Calu3 (cell line): ENCODE results near the gene KCNJ1. TPM values are rescaled to one million over a fixed set of nuclear protein-coding genes. Genes with fewer than 3 reads are reported as not detected.

ENCODE experiments used
- BruUV-seq: library from RNA; stranded (reverse); fragments of 400-500 nt; replicated peaks from 2 replicates; lab custom pipeline; 2021; lab: Mats Ljungman, UMichigan
- CTCF ChIA-PET: fragments of 300-600 bp; sonication (Branson Sonifier 250); formaldehyde crosslinking; loops from one replicate; lab custom pipeline; 2022; ENCODE audit warnings: antibody characterized with exemption; lab: Charles Lee
- DNase-seq: peaks from one replicate; pipeline ENCODE4 v3.0.0; 2022
- H3K27ac Mint-ChIP-seq: one replicate; pipeline ENCODE4 v1.8.0; 2022; ENCODE audit warnings: mixed read lengths; ENCODE audit not compliant: unreplicated experiment
- H3K27me3 Mint-ChIP-seq: one replicate; pipeline ENCODE4 v1.8.0; 2022; ENCODE audit warnings: mixed read lengths; ENCODE audit not compliant: unreplicated experiment
- H3K36me3 Mint-ChIP-seq: one replicate; pipeline ENCODE4 v1.8.0; 2022; ENCODE audit warnings: mild to moderate bottlenecking, moderate library complexity, mixed read lengths; ENCODE audit not compliant: insufficient read depth, unreplicated experiment
- H3K4me1 Mint-ChIP-seq: one replicate; pipeline ENCODE4 v1.8.0; 2022; ENCODE audit warnings: mild to moderate bottlenecking, low read depth, mixed read lengths; ENCODE audit not compliant: unreplicated experiment
- H3K4me3 Mint-ChIP-seq: one replicate; pipeline ENCODE4 v1.8.0; 2022; ENCODE audit warnings: mild to moderate bottlenecking, low read depth, moderate library complexity, mixed read lengths; ENCODE audit not compliant: unreplicated experiment
- H3K9me3 Mint-ChIP-seq: one replicate; pipeline ENCODE4 v1.8.0; 2022; ENCODE audit warnings: low read depth, mixed read lengths; ENCODE audit not compliant: unreplicated experiment
- CTCF ChIP-seq: fragments of 200-600 bp; IDR thresholded peaks from one replicate; pipeline ENCODE4 v1.8.0; 2022; ENCODE audit warnings: antibody characterized with exemption; ENCODE audit not compliant: unreplicated experiment
- intact Hi-C: fragments of 100-400 bp; cut with micrococcal nuclease; formaldehyde crosslinking; loops from one replicate; pipeline ENCODE4 v1.10.0; 2022; ENCODE audit not compliant: unreplicated experiment
- total RNA-seq: library from RNA; stranded (reverse); gene quantifications from 2 replicates; pipeline ENCODE4 v1.2.3, GENCODE V29; 2022

The KCNJ1 gene
- total RNA-seq, 1 experiment from 2014 or later = not detected

GRCh38 chr11:128813729-128814128, 53.4 kb downstream of the KCNJ1 start:
- Mint-ChIP-seq H3K36me3 (no peaks in the 10 kb centered on the region), H3K4me3 (no peak overlapping the region), H3K27me3 (no peaks in the 10 kb centered on the region), H3K9me3 (no peaks in the 10 kb centered on the region), H3K27ac (no peak overlapping the region), H3K4me1 (no peaks in the 10 kb centered on the region)
- CTCF ChIA-PET = no interaction called here
- no TSS peak for BruUV-seq
- intact Hi-C loops = no loop called here
- no peak for TF ChIP-seq CTCF
- DNase-seq = no peak

- H3K36me3 Mint-ChIP-seq = no peaks in the 10 kb centered on the region
- H3K27me3 Mint-ChIP-seq = peaks cover 11% of the 10 kb centered on the region
- no peak overlapping the region for H3K27ac Mint-ChIP-seq
- no peaks in the 10 kb centered on the region for H3K9me3 Mint-ChIP-seq
- no TSS peak for BruUV-seq
- intact Hi-C loops = no loop called here
- H3K4me3 Mint-ChIP-seq = no peak overlapping the region
- CTCF ChIA-PET = interaction anchor here (0.6 kb wide), 1 partner anchor 1803 kb away, joined by 5 read pairs; no protein-coding TSS in a partner anchor
- no peak for DNase-seq
- no peak for TF ChIP-seq CTCF
- no peaks in the 10 kb centered on the region for H3K4me1 Mint-ChIP-seq
Observed at GRCh38 chr11:128810784-128811514, 56.1 kb downstream of the KCNJ1 start.

GRCh38 chr11:128809128-128809527, 58.0 kb downstream of the KCNJ1 start:
- H3K4me3 Mint-ChIP-seq = no peak overlapping the region
- TF ChIP-seq CTCF = no peak
- no peaks in the 10 kb centered on the region for H3K4me1 Mint-ChIP-seq
- intact Hi-C loops = no loop called here
- H3K27me3 Mint-ChIP-seq = peaks cover 15% of the 10 kb centered on the region
- BruUV-seq = no TSS peak
- no peaks in the 10 kb centered on the region for H3K9me3 Mint-ChIP-seq
- no peak for DNase-seq
- no peaks in the 10 kb centered on the region for H3K36me3 Mint-ChIP-seq
- H3K27ac Mint-ChIP-seq = no peak overlapping the region
- CTCF ChIA-PET = no interaction called here

- Mint-ChIP-seq H3K4me3 (no peak overlapping the region), H3K27ac (no peak overlapping the region), H3K9me3 (no peaks in the 10 kb centered on the region), H3K36me3 (no peaks in the 10 kb centered on the region), H3K27me3 (peaks cover 15% of the 10 kb centered on the region), H3K4me1 (no peaks in the 10 kb centered on the region)
- no peak for TF ChIP-seq CTCF
- CTCF ChIA-PET = no interaction called here
- BruUV-seq = no TSS peak
- intact Hi-C loops = no loop called here
- no peak for DNase-seq
Observed at GRCh38 chr11:128807909-128808308, 59.2 kb downstream of the KCNJ1 start.
